Fibroblast of lung (primary cell): ENCODE results near the gene ARHGEF38. TPM values are rescaled to one million over a fixed set of nuclear protein-coding genes. Genes with fewer than 3 reads are reported as not detected.
A peak's percentile ranks its signal among the peaks of the same experiment; 100 is the strongest.

Source experiments
- DNase-seq, 2 donors: peaks; one replicate each; pipeline versions ENCODE4 v3.0.0 to v3.0.0-alpha.2; 2010; ENCODE audit warnings: low read depth in 2 of 2
- H2AFZ ChIP-seq: 2 replicates; pipeline ENCODE4 v1.5.1; 2012; ENCODE audit warnings: low read length, control low read depth, inconsistent platforms
- H3K27ac ChIP-seq: 2 replicates; pipeline ENCODE4 v1.5.1; 2011; ENCODE audit warnings: low read length, control low read depth; ENCODE audit not compliant: insufficient read depth
- H3K27me3 ChIP-seq: 2 replicates; pipeline ENCODE4 v1.5.1; 2011; ENCODE audit warnings: mild to moderate bottlenecking, low read length; ENCODE audit not compliant: control insufficient read depth, insufficient read depth
- H3K36me3 ChIP-seq: 2 replicates; pipeline ENCODE4 v1.5.1; 2011; ENCODE audit warnings: low read length; ENCODE audit not compliant: control insufficient read depth, insufficient read depth
- H3K4me1 ChIP-seq: 2 replicates; pipeline ENCODE4 v1.5.1; 2011; ENCODE audit warnings: low read length; ENCODE audit not compliant: control insufficient read depth, insufficient read depth; ENCODE audit errors: extremely low read depth
- H3K4me2 ChIP-seq: 2 replicates; pipeline ENCODE4 v1.5.1; 2011; ENCODE audit warnings: low read length, control low read depth; ENCODE audit not compliant: insufficient read depth; ENCODE audit errors: extremely low read depth
- H3K4me3 ChIP-seq, 4 experiments: fragments of 200-600 bp in 1 of 4; sonication (generic) in 1 of 4; replicated peaks in 1 of 4; 2 replicates each; pipeline ENCODE4 v1.5.1; 2011 to 2016; ENCODE audit warnings: low read length in 4 of 4, low read depth in 3 of 4, mild to moderate bottlenecking in 3 of 4, control low read depth in 2 of 4, inconsistent platforms in 1 of 4, mixed read lengths in 1 of 4; ENCODE audit not compliant: insufficient read depth in 1 of 4; ENCODE audit errors: control extremely low read depth in 1 of 4
- H3K79me2 ChIP-seq: 2 replicates; pipeline ENCODE4 v1.5.1; 2012; ENCODE audit warnings: mild to moderate bottlenecking, low read length, inconsistent platforms; ENCODE audit not compliant: control insufficient read depth, insufficient read depth
- H3K9ac ChIP-seq: 2 replicates; pipeline ENCODE4 v1.5.1; 2011; ENCODE audit warnings: mild to moderate bottlenecking, low read length, control low read depth; ENCODE audit not compliant: insufficient read depth
- H3K9me3 ChIP-seq: 2 replicates; pipeline ENCODE4 v1.5.1; 2012; ENCODE audit warnings: low read depth, low read length; ENCODE audit not compliant: control insufficient read depth, insufficient read depth
- H4K20me1 ChIP-seq: 2 replicates; pipeline ENCODE4 v1.5.1; 2011; ENCODE audit warnings: low read length; ENCODE audit not compliant: control insufficient read depth, insufficient read depth; ENCODE audit errors: extremely low read depth
- CTCF ChIP-seq, 2 donors: IDR thresholded peaks in 1 of 2; conservative IDR thresholded peaks in 1 of 2; 1 replicate in 1 of 2; 2 replicates in 1 of 2; pipeline ENCODE4 v1.5.1; 2011 to 2012; ENCODE audit warnings: low read length in 2 of 2, control low read depth in 1 of 2, inconsistent platforms in 1 of 2, low read depth in 1 of 2, mild to moderate bottlenecking in 1 of 2
- EZH2 ChIP-seq: IDR thresholded peaks from 2 replicates; pipeline ENCODE4 v1.5.1; 2012; ENCODE audit warnings: low read length, control low read depth, mild to moderate bottlenecking; ENCODE audit errors: missing control alignments
- polyA plus RNA-seq, 2 donors: library from polyadenylated mRNA; depleted of rRNA in 1 of 2; stranded (reverse) in 1 of 2; unstranded in 1 of 2; fragments of >200 nt; gene quantifications; 2 replicates each; pipeline ENCODE4 v1.2.1, GENCODE V29; 2011 to 2012; ENCODE audit warnings: missing spikeins in 1 of 2
- total RNA-seq: library from RNA; depleted of rRNA; stranded (reverse); fragments of >200 nt; gene quantifications from 2 replicates; pipeline ENCODE4 v1.2.1, GENCODE V29; 2014

ARHGEF38 gene
- total and polyA plus RNA-seq, 2 donors (not counting 1 experiment from before 2014, with no cell fraction given) = not detected

GRCh38 chr4:105622269-105622668, 69.8 kb downstream of the ARHGEF38 start:
- peaks cover 5% of the 10 kb centered on the region for H3K4me1 ChIP-seq
- no peaks in the 10 kb centered on the region for H3K9me3 ChIP-seq
- TF ChIP-seq CTCF (conservative IDR thresholded peaks at IDR 0.05 in 1 of 2, IDR thresholded peaks at IDR 0.05 in 1 of 2; ENCODE audit: low read depth in 1 of 2, low read length in 2 of 2) (no peak), EZH2 (no peak)
- H2AFZ ChIP-seq = no peak overlapping the region
- no peaks in the 10 kb centered on the region for H3K36me3 ChIP-seq
- peak in 1 of 2 donors; percentile 22 for DNase-seq
- H3K27ac ChIP-seq = no peak overlapping the region
- H3K27me3 ChIP-seq = no peaks in the 10 kb centered on the region
- H3K4me3 ChIP-seq = no peak overlapping the region
- H3K4me2 ChIP-seq = no peak overlapping the region
- no peaks in the 10 kb centered on the region for H4K20me1 ChIP-seq
- no peak overlapping the region for H3K9ac ChIP-seq
- no peaks in the 10 kb centered on the region for H3K79me2 ChIP-seq

- H3K9ac ChIP-seq = no peak overlapping the region
- no peak for DNase-seq
- no peak overlapping the region for H3K27ac ChIP-seq
- no peaks in the 10 kb centered on the region for H4K20me1 ChIP-seq
- no peak overlapping the region for H3K4me2 ChIP-seq
- H2AFZ ChIP-seq = no peak overlapping the region
- TF ChIP-seq EZH2 (no peak), CTCF (conservative IDR thresholded peaks at IDR 0.05 in 1 of 2, IDR thresholded peaks at IDR 0.05 in 1 of 2; ENCODE audit: low read depth in 1 of 2, low read length in 2 of 2) (no peak)
- peaks cover 5% of the 10 kb centered on the region for H3K4me1 ChIP-seq
- no peak overlapping the region for H3K4me3 ChIP-seq
- H3K27me3 ChIP-seq = no peaks in the 10 kb centered on the region
- H3K79me2 ChIP-seq = no peaks in the 10 kb centered on the region
- no peaks in the 10 kb centered on the region for H3K36me3 ChIP-seq
- H3K9me3 ChIP-seq = no peaks in the 10 kb centered on the region
These were observed 70.7 kb downstream of the ARHGEF38 start for GRCh38 chr4:105623099-105623498.

DNA sequence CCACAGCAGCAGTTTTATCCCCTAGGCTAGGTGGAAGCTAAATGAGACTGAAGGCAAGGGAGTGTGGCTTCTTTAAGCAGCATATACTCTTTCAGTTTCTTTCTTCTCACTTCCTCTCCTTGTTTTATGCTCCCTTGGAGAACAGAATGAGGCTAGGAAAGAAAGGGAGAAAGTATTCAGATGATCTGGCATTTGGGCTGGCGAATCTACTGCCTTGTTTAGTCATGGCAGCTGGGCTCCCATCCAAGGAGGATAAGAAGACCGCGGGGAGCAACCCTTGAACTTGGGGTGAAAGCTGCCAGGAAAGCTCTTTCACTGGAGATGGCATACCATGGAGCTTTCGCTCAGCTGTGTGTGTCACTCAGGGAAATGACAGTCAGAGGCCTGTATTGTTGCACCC, 72.1 kb downstream of the ARHGEF38 start:
- Histone ChIP-seq H3K9ac (no peak overlapping the region), H3K79me2 (no peaks in the 10 kb centered on the region), H3K4me2 (peak overlapping the region; percentile 55), H2AFZ (peak overlapping the region; percentile 47), H4K20me1 (no peaks in the 10 kb centered on the region), H3K27ac (peak overlapping the region; percentile 16), H3K27me3 (no peaks in the 10 kb centered on the region), H3K4me1 (peaks cover 5% of the 10 kb centered on the region), H3K36me3 (no peaks in the 10 kb centered on the region), H3K9me3 (no peaks in the 10 kb centered on the region), H3K4me3 (peak overlapping the region in 1 of 4 experiments; percentile 5)
- TF ChIP-seq CTCF (conservative IDR thresholded peaks at IDR 0.05 in 1 of 2, IDR thresholded peaks at IDR 0.05 in 1 of 2; ENCODE audit: low read depth in 1 of 2, low read length in 2 of 2) (no peak), EZH2 (no peak)
- DNase-seq = peak; percentile 75 to 86
